GM12864 (cell line): Measurements from ENCODE around the gene VWA3B.

Source experiments
- DNase-seq: peaks from one replicate; pipeline ENCODE4 v3.0.0-alpha.2; 2011; ENCODE audit warnings: low read depth
- H3K4me3 ChIP-seq: 2 replicates; pipeline ENCODE4 v1.5.1; 2011; ENCODE audit warnings: mild to moderate bottlenecking, low read depth, low read length, control low read depth
- CTCF ChIP-seq: IDR thresholded peaks from 2 replicates; pipeline ENCODE4 v1.5.1; 2011; ENCODE audit warnings: low read depth, mild to moderate bottlenecking, moderate library complexity, low read length, control low read depth, inconsistent platforms; ENCODE audit errors: missing control alignments

Gene VWA3B

GRCh38 chr2:98355881-98356280 lies 268.9 kb downstream of the VWA3B start:
- TF ChIP-seq CTCF = no peak
- DNase-seq = no peak
- H3K4me3 ChIP-seq = no peak overlapping the region

GRCh38 chr2:98356729-98357128 lies 269.8 kb downstream of the VWA3B start:
- DNase-seq = no peak
- TF ChIP-seq CTCF = no peak
- H3K4me3 ChIP-seq = no peak overlapping the region

DNA sequence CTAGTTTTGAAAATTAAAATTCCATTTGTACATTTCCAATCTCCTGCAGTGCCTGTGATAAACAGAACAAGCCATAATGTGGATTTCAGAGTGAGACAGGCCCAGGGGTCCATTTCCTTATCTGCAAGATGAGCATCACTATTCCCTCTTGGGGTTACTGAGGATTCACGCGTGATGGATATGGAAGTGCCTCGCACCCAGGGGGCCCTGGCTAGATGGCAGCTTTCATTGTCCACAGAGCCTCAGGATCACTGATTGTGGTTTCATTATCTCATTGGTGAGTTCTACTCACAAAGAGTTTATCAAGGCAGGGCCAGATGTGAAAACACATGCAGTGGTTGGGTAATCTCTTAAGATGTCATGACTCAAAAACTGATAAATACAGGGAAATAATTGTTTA lies 270.9 kb downstream of the VWA3B start:
- H3K4me3 ChIP-seq = no peak overlapping the region
- no peak for DNase-seq
- no peak for TF ChIP-seq CTCF

DNA sequence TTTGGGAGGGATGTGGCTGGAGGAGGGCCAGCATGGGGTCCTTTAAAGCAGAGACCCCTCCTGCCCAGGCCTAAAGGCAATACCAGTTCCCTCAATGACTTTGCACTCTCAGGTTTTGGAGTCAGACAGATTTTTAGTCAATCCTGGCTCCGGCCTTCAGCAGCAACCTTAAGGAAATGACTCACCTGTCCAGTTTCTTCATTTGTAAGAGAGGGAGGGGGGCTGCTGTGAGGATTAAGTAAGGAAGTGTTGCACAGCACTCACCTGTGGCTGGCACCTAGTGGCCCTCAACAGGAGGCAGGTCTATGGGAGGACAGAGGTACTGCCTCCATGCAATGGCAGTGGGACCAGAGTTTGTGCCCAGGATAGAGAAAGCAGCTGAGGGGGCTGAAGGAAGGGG lies 273.0 kb downstream of the VWA3B start:
- TF ChIP-seq CTCF = no peak
- no peak overlapping the region for H3K4me3 ChIP-seq
- no peak for DNase-seq
